ENCODE results near the gene ZIC1. TPM values are rescaled to one million over a fixed set of nuclear protein-coding genes. Genes with fewer than 3 reads are reported as not detected.

Gene ZIC1
- total RNA-seq, 1 experiment from 2014 or later, result not detected

GRCh38 chr3:147403511-147403910 lies 5.7 kb upstream of the ZIC1 start:
- no TSS peak for BruUV-seq (replicated peaks)
- ChIA-PET POLR2A (no interaction called here), RAD21 (ENCODE audit: low non-redundant PET in 1 of 2, low total read pairs in 2 of 2, uncharacterized antibody in 2 of 2, unreplicated experiment in 2 of 2) (no interaction called here), CTCF (no interaction called here)
- ATAC-seq, result no peak
- Histone ChIP-seq H2AFZ (ENCODE audit: low read depth, low read length, poor library complexity, severe bottlenecking) (no peak overlapping the region), H3K79me2 (ENCODE audit: insufficient read depth, low read length) (no peaks in the 10 kb centered on the region), H3K27me3 (ENCODE audit: insufficient read depth, low read length) (no peaks in the 10 kb centered on the region), H3K9ac (ENCODE audit: low read length) (no peak overlapping the region), H3K36me3 (ENCODE audit: control insufficient read depth in 1 of 2, insufficient read depth in 2 of 2, low read length in 2 of 2) (no peaks in the 10 kb centered on the region), H3K9me3 (ENCODE audit: control insufficient read depth in 1 of 2, insufficient read depth in 1 of 2, low read depth in 1 of 2, low read length in 2 of 2) (no peaks in the 10 kb centered on the region), H3K4me1 (ENCODE audit: control insufficient read depth in 1 of 2, insufficient read depth in 2 of 2, low read length in 2 of 2) (0 out of 4 replicates have a peak, but pooled peaks cover 0 to 3% of the 10 kb centered on the region in 2 experiments), H3K4me3 (replicated peaks in 1 of 2; ENCODE audit: low read depth in 1 of 2, low read length in 2 of 2) (no peak overlapping the region), H3K4me2 (ENCODE audit: low read length) (no peak overlapping the region), H4K20me1 (ENCODE audit: insufficient read depth) (no peaks in the 10 kb centered on the region), H3K9me2 (ENCODE audit: insufficient read depth) (no peaks in the 10 kb centered on the region), H3K27ac (ENCODE audit: low read depth, low read length) (no peak overlapping the region)
- intact Hi-C loops (cut with micrococcal nuclease), result no loop called here
- DNase-seq (ENCODE audit: low read depth, low spot score), result no peak
- TF ChIP-seq CTCF (IDR thresholded peaks at IDR 0.05 in 2 of 3, conservative IDR thresholded peaks at IDR 0.05 in 1 of 3; ENCODE audit: borderline replicate concordance in 1 of 3, insufficient read depth in 1 of 3, low read depth in 2 of 3, low read length in 2 of 3) (no peak), MAX (IDR thresholded peaks at IDR 0.05) (no peak), REST (IDR thresholded peaks at IDR 0.05; ENCODE audit: low read depth) (no peak), ATF3 (IDR thresholded peaks at IDR 0.05) (no peak), YY1 (IDR thresholded peaks at IDR 0.05; ENCODE audit: extremely low read depth, insufficient replicate concordance, low read depth, low read length) (no peak), POLR2AphosphoS5 (IDR thresholded peaks at IDR 0.05; ENCODE audit: low read depth, low read length) (no peak)

Data from HCT116 (cell line).